ENCODE results near the gene LINS1. TPM values are rescaled to one million over a fixed set of nuclear protein-coding genes. Genes with fewer than 3 reads are reported as not detected.

LINS1 gene
- total and polyA plus RNA-seq, 2 donors (not counting 3 experiments of a cell fraction or from before 2014, with no cell fraction given) = 6.9 to 14.7 TPM

DNA sequence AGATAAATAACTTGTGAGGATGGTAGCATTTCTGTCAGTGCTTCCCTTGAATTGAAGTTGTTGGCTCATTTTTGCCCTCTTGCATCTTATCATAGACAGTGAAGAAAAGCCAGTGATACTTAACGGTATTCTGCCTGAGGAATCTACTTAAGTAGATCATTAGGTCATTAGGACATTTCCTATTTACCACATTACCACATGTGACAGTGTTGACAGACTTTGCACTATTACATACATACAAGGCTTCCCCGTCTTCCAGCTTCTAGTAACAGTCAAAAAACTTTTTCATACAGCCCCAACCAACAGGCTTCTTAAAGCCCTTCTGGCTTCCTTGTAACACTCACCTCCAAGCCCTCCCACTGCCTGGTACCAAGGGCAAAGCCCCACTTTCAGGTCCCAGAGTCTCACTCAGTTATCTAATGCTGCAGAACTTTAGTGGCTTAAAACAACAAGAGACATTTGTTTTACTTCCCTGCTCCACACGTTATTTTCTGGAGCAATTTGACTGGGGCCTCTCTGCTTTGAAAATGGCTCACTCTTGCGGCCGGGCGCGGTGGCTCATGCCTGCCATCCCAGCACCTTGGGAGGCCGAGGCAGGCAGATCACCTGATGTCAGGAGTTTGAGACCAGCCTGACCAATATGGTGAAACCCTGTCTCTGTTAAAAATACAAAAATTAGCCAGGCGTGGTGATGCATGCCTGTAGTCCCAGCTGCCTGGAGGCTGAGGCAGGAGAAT, 40.4 kb upstream of the LINS1 start:
- no peaks in the 10 kb centered on the region for H3K4me1 ChIP-seq (ENCODE audit: control insufficient read depth, extremely low read depth, insufficient read depth, low read length)
- H4K20me1 ChIP-seq (replicated peaks; ENCODE audit: control insufficient read depth, extremely low read depth, insufficient read depth, low read length) = peaks cover 2% of the 10 kb centered on the region
- CTCF ChIA-PET = no interaction called here
- BruUV-seq (replicated peaks) = no TSS peak
- no peaks in the 10 kb centered on the region for H3K27me3 ChIP-seq (ENCODE audit: control insufficient read depth in 2 of 2, insufficient read depth in 2 of 2, low read length in 2 of 2)
- H3K9ac ChIP-seq (replicated peaks; ENCODE audit: extremely low read depth, insufficient read depth, low read length) = no peak overlapping the region
- dilution Hi-C loops (cut with MboI; ENCODE audit: extremely low pct_ligation_motif_present, low sequenced_read_pairs) = no loop called here
- FAIRE-seq (no peak), DNase-seq (ENCODE audit: low read depth, low spot score) (no peak)
- POLR2A ChIA-PET = no interaction called here
- no peak overlapping the region for H2AFZ ChIP-seq (ENCODE audit: low read depth, low read length)
- H3K79me2 ChIP-seq (ENCODE audit: control insufficient read depth, insufficient read depth, low read length) = peaks cover 10% of the 10 kb centered on the region
- H3K4me2 ChIP-seq (ENCODE audit: insufficient read depth, low read length) = no peak overlapping the region
- H3K9me3 ChIP-seq (replicated peaks; ENCODE audit: control insufficient read depth, insufficient read depth, low read length) = no peaks in the 10 kb centered on the region
- H3K27ac ChIP-seq (ENCODE audit: insufficient read depth, low read depth, low read length) = no peak overlapping the region
- no peaks in the 10 kb centered on the region for H3K9me1 ChIP-seq (replicated peaks; ENCODE audit: control insufficient read depth, extremely low read depth, insufficient read depth, low read length)
- H3K4me3 ChIP-seq (replicated peaks in 1 of 3; ENCODE audit: insufficient read depth in 1 of 3, low read depth in 1 of 3, low read length in 3 of 3) = no peak overlapping the region
- H3K36me3 ChIP-seq (ENCODE audit: control insufficient read depth in 2 of 2, extremely low read depth in 1 of 2, insufficient read depth in 2 of 2, low read length in 2 of 2) = no peaks in the 10 kb centered on the region
- TF ChIP-seq GATA2 (IDR thresholded peaks at IDR 0.05; ENCODE audit: insufficient read depth, insufficient read length, low read depth, low read length) (no peak), EZH2 (IDR thresholded peaks at IDR 0.05; ENCODE audit: borderline replicate concordance, low read depth, low read length, severe bottlenecking) (no peak), MYC (IDR thresholded peaks at IDR 0.05; ENCODE audit: low read depth, low read length) (no peak)
- TF ChIP-seq, protein P1, sequence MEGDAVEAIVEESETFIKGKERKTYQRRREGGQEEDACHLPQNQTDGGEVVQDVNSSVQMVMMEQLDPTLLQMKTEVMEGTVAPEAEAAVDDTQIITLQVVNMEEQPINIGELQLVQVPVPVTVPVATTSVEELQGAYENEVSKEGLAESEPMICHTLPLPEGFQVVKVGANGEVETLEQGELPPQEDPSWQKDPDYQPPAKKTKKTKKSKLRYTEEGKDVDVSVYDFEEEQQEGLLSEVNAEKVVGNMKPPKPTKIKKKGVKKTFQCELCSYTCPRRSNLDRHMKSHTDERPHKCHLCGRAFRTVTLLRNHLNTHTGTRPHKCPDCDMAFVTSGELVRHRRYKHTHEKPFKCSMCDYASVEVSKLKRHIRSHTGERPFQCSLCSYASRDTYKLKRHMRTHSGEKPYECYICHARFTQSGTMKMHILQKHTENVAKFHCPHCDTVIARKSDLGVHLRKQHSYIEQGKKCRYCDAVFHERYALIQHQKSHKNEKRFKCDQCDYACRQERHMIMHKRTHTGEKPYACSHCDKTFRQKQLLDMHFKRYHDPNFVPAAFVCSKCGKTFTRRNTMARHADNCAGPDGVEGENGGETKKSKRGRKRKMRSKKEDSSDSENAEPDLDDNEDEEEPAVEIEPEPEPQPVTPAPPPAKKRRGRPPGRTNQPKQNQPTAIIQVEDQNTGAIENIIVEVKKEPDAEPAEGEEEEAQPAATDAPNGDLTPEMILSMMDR (IDR thresholded peaks at IDR 0.05; ENCODE audit: extremely low read depth in 1 of 2, insufficient read depth in 1 of 2, low read depth in 1 of 2, low read length in 2 of 2) = no peak
- intact Hi-C loops (cut with micrococcal nuclease) = no loop called here

Data from endothelial cell of umbilical vein (primary cell).